ENCODE results near the gene NGEF.

The NGEF gene

DNA sequence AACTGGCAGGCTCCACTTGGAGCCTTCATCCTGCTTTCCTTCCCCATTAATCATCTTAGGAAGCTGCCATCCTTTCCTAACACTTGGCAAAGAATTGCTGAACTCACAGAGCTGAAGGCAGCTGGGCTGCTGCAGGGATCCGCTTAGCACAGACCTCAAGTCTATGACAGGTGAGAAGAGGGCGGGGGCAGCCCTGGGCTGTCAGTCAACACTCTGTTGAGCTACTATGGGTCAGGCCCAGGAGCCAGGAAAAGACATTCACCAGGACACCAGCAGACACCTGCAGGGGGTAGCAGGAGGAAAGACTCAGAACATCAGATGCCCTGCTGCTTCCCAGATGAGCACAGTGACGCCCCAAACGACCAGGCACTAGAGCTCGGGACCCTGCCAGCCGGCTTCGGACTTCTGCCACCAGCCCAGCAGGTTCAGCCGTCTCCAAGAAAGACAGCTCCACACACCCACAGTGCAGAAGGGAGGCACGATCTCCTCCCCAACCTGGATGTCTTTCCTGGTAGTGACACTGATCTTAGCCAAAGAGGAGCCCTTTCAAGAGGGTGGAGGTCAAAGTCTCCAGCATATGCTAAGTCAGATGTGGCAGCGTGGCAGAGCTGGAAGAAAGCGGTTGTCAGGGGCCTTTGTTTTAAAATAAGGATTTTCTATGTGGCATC is 87.8 kb downstream of the NGEF start:
- TF ChIP-seq POLR2AphosphoS5 (IDR thresholded peaks at IDR 0.05; ENCODE audit: low read depth, low read length) (no peak), REST (IDR thresholded peaks at IDR 0.05; ENCODE audit: insufficient read depth in 1 of 2, low read depth in 2 of 2, low read length in 2 of 2) (no peak), FOXP2 (optimal IDR thresholded peaks at IDR 0.05; ENCODE audit: borderline replicate concordance, extremely low read depth, extremely low read length, insufficient read depth) (no peak), SIN3A (IDR thresholded peaks at IDR 0.05; ENCODE audit: borderline replicate concordance, insufficient read depth, low read length) (no peak), TAF1 (IDR thresholded peaks at IDR 0.05; ENCODE audit: borderline replicate concordance, insufficient read depth, low read length) (no peak)

- TF ChIP-seq FOXP2 (optimal IDR thresholded peaks at IDR 0.05; ENCODE audit: borderline replicate concordance, extremely low read depth, extremely low read length, insufficient read depth) (no peak), POLR2AphosphoS5 (IDR thresholded peaks at IDR 0.05; ENCODE audit: low read depth, low read length) (no peak), REST (IDR thresholded peaks at IDR 0.05; ENCODE audit: insufficient read depth in 1 of 2, low read depth in 2 of 2, low read length in 2 of 2) (no peak), SIN3A (IDR thresholded peaks at IDR 0.05; ENCODE audit: borderline replicate concordance, insufficient read depth, low read length) (no peak), TAF1 (IDR thresholded peaks at IDR 0.05; ENCODE audit: borderline replicate concordance, insufficient read depth, low read length) (no peak)
These were observed 88.6 kb downstream of the NGEF start for GRCh38 chr2:232924433-232924832.

- TF ChIP-seq POLR2AphosphoS5 (IDR thresholded peaks at IDR 0.05; ENCODE audit: low read depth, low read length) (no peak), FOXP2 (optimal IDR thresholded peaks at IDR 0.05; ENCODE audit: borderline replicate concordance, extremely low read depth, extremely low read length, insufficient read depth) (no peak), TAF1 (IDR thresholded peaks at IDR 0.05; ENCODE audit: borderline replicate concordance, insufficient read depth, low read length) (no peak), REST (IDR thresholded peaks at IDR 0.05; ENCODE audit: insufficient read depth in 1 of 2, low read depth in 2 of 2, low read length in 2 of 2) (no peak), SIN3A (IDR thresholded peaks at IDR 0.05; ENCODE audit: borderline replicate concordance, insufficient read depth, low read length) (no peak)
These were observed 92.3 kb downstream of the NGEF start for GRCh38 chr2:232920760-232921159.

DNA sequence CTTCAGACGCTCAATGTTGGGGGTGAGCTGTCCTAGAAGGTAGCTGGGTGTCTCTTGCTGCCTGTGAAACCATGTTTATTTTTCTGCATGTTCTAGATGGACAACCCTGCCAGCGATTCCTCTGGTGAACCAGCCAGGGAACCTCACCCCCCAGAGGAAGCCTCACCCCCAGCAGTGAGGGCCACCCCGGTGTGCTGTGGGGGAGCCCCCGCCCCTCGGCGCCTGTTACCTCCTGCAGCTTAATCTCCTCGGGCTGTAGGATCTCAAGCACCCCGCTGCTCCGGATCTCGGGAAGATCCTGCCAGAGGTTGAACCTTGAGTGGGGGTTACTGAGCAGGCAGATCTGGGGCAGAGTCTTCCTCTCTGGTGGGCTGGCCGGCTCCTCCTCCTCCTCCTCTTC is 93.0 kb downstream of the NGEF start:
- TF ChIP-seq POLR2AphosphoS5 (IDR thresholded peaks at IDR 0.05; ENCODE audit: low read depth, low read length) = no peak
- TF ChIP-seq REST (IDR thresholded peaks at IDR 0.05; ENCODE audit: insufficient read depth in 1 of 2, low read depth in 2 of 2, low read length in 2 of 2) = no peak
- no peak for TF ChIP-seq SIN3A (IDR thresholded peaks at IDR 0.05; ENCODE audit: borderline replicate concordance, insufficient read depth, low read length)
- no peak for TF ChIP-seq FOXP2 (optimal IDR thresholded peaks at IDR 0.05; ENCODE audit: borderline replicate concordance, extremely low read depth, extremely low read length, insufficient read depth)
- TF ChIP-seq TAF1 (IDR thresholded peaks at IDR 0.05; ENCODE audit: borderline replicate concordance, insufficient read depth, low read length) = no peak
